CD4-positive, alpha-beta T cell treated with Interleukin-15 for 4 hours (primary cell): ENCODE measurements around the gene TATDN3.
A peak's percentile ranks its signal among the peaks of the same experiment; 100 is the strongest.
"Not testable (repeated sequence)": the region's sequence is repeated elsewhere in the genome, so short reads cannot be mapped to it uniquely, and the experiment has no call there.

ENCODE experiments used
- DNase-seq: peaks from one replicate; pipeline ENCODE4 v3.0.0-alpha.2; 2020; ENCODE audit warnings: low spot score

TATDN3 gene

GRCh38 chr1:212833211-212834207 lies 41.8 kb downstream of the TATDN3 start:
- DNase-seq = not testable (repeated sequence)

DNA sequence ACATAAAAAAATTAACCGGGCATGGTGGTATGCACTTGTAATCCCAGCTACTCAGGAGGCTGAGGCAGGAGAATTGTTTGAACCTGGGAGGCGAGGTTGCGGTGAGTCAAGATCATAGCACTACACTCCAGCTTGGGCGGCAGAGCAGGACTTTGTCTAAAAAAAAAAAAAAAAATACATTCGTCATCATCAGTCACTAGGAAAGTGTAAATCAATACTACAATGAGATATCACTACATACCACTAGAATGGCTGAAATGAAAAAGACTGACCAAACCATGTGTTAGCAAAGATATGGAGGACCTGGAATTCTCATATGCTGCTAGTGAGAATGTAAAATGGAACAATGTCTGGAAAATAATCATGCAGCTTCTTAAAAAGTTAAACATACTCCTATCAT lies 46.5 kb downstream of the TATDN3 start:
- no peak for DNase-seq

DNA sequence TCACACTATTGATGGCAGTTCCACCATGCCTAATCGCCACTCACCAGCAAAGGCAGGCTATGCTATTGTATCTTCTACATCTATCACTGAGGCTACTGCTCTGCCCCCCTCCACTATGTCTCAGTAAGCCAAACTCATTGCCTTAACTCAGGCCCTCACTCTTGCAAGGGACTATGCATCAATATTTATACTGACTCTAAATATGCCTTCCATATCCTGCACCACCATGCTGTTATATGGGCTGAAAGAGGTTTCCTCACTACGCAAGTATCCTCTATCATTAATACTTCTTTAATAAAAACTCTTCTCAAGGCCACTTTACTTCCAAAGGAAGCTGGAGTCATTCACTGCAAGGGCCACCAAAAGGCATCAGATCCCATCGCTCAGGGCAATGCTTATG lies 52.8 kb downstream of the TATDN3 start:
- not testable (repeated sequence) for DNase-seq

- DNase-seq = no peak
Measured at GRCh38 chr1:212847549-212847948, 55.9 kb downstream of the TATDN3 start, which contains the start of gene SPATA45. SPATA45 (minus strand) TSS chr1:212847649; CDS start chr1:212836149, 11,500 bp downstream.

DNA sequence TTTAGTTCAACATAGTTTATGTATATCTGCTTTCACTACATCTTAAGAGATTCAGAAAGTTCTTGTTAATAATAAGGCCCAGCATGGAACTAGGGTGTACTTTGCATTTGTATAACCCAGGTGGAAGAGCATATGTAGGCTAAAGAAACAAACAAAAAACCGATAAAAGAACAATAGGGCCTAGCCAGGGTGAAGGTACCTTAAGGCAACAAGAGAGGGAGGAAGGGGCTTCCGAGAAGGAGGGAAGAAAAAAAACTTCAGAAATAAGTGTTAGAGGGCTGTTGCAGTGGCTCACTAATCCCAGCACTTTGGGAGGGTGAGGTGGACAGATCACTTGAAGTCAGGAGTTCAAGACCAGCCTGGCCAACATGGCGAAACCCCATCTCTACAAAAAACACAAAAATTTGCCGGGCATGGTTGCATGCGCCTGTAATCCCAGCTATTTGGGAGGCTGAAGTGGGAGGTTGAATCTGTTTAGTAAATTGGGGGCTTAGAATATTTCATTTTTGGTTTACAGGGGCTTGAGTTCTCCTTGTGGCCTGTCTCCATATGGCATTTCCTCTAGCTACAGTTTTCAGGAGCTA lies 60.5 kb downstream of the TATDN3 start:
- no peak for DNase-seq

DNA sequence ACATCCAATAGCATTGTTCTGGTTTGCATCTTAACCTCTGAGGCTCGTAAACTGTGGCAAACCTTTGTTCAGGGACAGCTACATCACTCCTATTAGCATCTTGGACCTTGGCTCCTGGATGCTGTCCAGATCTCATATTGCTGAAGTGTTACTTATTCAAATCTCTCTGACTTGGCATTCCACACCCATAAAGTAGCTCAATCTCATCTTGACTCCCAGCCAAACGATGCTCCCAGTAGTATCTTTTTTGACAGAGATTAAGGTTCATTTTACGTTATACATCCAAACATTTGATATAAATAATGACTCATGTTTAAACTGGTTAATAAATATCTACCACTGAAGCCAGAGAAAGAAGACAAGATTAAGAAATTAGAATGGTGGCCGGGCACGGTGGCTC lies 62.0 kb downstream of the TATDN3 start:
- DNase-seq = no peak

- DNase-seq = no peak
Measured at GRCh38 chr1:212856755-212857154, 65.1 kb downstream of the TATDN3 start.

- DNase-seq = peak; percentile 94
Measured at GRCh38 chr1:212857992-212858460, 66.3 kb downstream of the TATDN3 start, which contains the start of gene FLVCR1. FLVCR1 (plus strand) TSS chr1:212858275; CDS start chr1:212858453, 178 bp downstream.

GRCh38 chr1:212858461-212859265 lies 67.0 kb downstream of the TATDN3 start:
- no peak for DNase-seq

DNA sequence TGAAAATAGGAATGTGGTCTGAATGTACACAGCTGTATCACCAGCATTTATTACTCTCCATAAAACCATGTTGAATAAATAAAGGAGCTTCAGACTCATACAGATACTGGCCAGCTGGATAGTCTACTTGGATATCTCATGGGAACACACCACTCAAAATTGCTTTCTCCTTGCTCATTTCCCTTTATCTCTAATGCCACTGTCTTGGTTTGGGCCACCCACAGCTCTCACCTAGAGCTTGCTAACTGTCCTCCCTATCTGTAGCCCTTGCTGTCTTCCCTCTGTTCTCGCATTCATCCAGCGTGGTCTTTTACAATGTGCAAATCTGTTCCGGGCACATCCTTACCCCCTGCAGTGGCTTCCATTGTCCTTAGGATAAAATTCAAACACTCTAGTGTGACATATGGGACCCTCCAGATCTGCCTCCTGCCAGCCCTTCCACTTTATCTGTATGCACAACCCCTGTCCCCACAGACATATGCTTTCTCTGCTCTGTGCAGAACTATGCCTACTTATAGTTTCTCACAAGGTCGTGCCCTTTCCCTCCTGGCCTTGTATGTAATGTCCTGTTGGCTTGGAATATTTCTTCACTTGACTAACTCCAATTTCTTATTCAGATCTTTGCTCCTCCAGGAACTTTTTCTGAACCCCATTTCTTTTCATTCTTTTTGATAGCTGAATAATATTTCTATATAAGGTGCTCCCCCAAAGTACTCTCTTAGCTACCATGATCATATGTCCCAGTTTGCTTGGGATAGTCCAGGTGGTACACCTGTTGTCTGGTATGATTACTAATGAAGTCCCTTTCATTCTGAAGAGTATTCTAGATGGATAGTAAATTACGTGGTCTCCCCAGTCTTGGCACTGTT lies 69.3 kb downstream of the TATDN3 start:
- no peak for DNase-seq

- no peak for DNase-seq
Measured at GRCh38 chr1:212862111-212862690, 70.5 kb downstream of the TATDN3 start.

DNA sequence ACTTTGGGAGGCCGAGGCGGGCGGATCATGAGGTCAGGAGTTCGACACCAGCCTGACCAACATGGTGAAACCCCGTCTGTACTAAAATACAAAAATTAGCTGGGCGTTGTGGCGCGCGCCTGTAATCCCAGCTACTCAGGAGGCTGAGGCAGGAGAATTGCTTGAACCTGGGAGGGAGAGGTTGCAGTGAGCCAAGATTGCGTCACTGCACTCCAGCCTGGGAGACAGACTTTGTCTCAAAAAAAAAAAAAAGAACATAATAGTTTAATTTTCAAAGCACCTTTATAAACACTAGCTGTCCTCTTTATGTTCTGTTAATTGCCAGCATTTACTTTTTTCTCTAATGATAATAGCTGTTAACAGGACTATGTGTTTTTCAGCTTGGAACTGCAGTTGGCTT lies 71.7 kb downstream of the TATDN3 start:
- not testable (repeated sequence) for DNase-seq

GRCh38 chr1:212864201-212864600 lies 72.5 kb downstream of the TATDN3 start:
- DNase-seq = no peak
